ENCODE results near the gene TTC14.

DNA sequence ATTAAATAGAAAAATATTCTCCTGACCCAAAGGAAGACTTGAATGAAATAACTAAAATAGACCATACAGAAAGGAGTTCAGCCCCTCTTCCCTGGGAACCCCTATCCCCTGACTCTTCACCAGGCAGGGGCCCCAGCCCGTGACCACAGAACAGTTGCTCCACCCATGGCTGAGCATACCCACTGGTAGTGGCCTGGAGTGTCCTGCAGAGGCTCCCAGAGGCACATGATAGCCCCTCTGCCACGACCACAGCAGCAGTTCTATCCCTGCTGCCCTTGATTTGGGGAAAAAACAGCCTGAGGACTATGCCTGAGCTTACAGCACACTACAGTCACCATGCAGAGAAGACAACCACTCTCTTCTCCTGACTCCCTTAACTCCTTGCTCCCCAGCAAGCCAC, 31.8 kb downstream of the TTC14 start:
- TF ChIP-seq PPARD (CRISPR knock-in tag; IDR thresholded peaks at IDR 0.05) = no peak
- no peak for TF ChIP-seq CSDE1 (IDR thresholded peaks at IDR 0.05)
- TF ChIP-seq, protein P1, sequence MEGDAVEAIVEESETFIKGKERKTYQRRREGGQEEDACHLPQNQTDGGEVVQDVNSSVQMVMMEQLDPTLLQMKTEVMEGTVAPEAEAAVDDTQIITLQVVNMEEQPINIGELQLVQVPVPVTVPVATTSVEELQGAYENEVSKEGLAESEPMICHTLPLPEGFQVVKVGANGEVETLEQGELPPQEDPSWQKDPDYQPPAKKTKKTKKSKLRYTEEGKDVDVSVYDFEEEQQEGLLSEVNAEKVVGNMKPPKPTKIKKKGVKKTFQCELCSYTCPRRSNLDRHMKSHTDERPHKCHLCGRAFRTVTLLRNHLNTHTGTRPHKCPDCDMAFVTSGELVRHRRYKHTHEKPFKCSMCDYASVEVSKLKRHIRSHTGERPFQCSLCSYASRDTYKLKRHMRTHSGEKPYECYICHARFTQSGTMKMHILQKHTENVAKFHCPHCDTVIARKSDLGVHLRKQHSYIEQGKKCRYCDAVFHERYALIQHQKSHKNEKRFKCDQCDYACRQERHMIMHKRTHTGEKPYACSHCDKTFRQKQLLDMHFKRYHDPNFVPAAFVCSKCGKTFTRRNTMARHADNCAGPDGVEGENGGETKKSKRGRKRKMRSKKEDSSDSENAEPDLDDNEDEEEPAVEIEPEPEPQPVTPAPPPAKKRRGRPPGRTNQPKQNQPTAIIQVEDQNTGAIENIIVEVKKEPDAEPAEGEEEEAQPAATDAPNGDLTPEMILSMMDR (IDR thresholded peaks at IDR 0.05 in 2 of 3, conservative IDR thresholded peaks at IDR 0.05 in 1 of 3; ENCODE audit: insufficient read depth in 2 of 3, low read depth in 1 of 3, low read length in 3 of 3) = 0 out of 6 replicates have a peak, but pooled peaks of 1 of the 3 experiments have one; percentile 6
- TF ChIP-seq, protein P2, sequence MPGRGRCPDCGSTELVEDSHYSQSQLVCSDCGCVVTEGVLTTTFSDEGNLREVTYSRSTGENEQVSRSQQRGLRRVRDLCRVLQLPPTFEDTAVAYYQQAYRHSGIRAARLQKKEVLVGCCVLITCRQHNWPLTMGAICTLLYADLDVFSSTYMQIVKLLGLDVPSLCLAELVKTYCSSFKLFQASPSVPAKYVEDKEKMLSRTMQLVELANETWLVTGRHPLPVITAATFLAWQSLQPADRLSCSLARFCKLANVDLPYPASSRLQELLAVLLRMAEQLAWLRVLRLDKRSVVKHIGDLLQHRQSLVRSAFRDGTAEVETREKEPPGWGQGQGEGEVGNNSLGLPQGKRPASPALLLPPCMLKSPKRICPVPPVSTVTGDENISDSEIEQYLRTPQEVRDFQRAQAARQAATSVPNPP (IDR thresholded peaks at IDR 0.05; ENCODE audit: borderline replicate concordance, insufficient read depth, insufficient read length) = no peak
- TF ChIP-seq ZNF324 (CRISPR knock-in tag; IDR thresholded peaks at IDR 0.05) = no peak
- TF ChIP-seq CBX3 (IDR thresholded peaks at IDR 0.05; ENCODE audit: borderline replicate concordance in 1 of 2, low read length in 2 of 2) = no peak
- TF ChIP-seq FOXP1 (CRISPR knock-in tag; IDR thresholded peaks at IDR 0.05) = no peak
- TF ChIP-seq, protein P3, sequence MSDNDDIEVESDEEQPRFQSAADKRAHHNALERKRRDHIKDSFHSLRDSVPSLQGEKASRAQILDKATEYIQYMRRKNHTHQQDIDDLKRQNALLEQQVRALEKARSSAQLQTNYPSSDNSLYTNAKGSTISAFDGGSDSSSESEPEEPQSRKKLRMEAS (CRISPR knock-in tag; IDR thresholded peaks at IDR 0.05) = no peak
- no peak for TF ChIP-seq TAF1 (IDR thresholded peaks at IDR 0.05; ENCODE audit: control insufficient read depth, extremely low read depth, insufficient read depth, low read length, severe bottlenecking)
- no peak for TF ChIP-seq CAMTA2 (CRISPR knock-in tag; conservative IDR thresholded peaks at IDR 0.05)

All from K562 (cell line).